Vagina (tissue), 2 donors: ENCODE results near the gene ADAMTS13. TPM values are rescaled to one million over a fixed set of nuclear protein-coding genes. Genes with fewer than 3 reads are reported as not detected.

Source experiments
- DNase-seq, 2 donors: peaks; one replicate each; pipeline ENCODE4 v3.0.0-alpha.2; 2017; ENCODE audit errors: extremely low spot score in 2 of 2
- H3K27ac ChIP-seq: fragments of 200-600 bp; sonication (generic); one replicate; pipeline ENCODE4 v1.5.1; 2019
- H3K27me3 ChIP-seq: fragments of 200-600 bp; sonication (generic); one replicate; pipeline ENCODE4 v1.5.1; 2019
- H3K36me3 ChIP-seq, 2 donors: fragments of 200-600 bp; sonication (generic); one replicate each; pipeline ENCODE4 v1.5.1; 2017 to 2019
- H3K4me1 ChIP-seq: fragments of 200-600 bp; sonication (generic); one replicate; pipeline ENCODE4 v1.5.1; 2019
- H3K4me3 ChIP-seq, 2 donors: fragments of 200-600 bp; sonication (generic); 1 replicate in 1 of 2; 2 replicates in 1 of 2; pipeline ENCODE4 v1.5.1; 2016 to 2019
- H3K9me3 ChIP-seq: fragments of 200-600 bp; sonication (generic); one replicate; pipeline ENCODE4 v1.5.1; 2019
- POLR2A ChIP-seq, 2 donors: fragments of 450-650 bp; IDR thresholded peaks; one replicate each; pipeline ENCODE4 v1.6.1; 2017; ENCODE audit warnings: antibody characterized with exemption in 2 of 2, mild to moderate bottlenecking in 2 of 2, moderate library complexity in 2 of 2
- POLR2AphosphoS5 ChIP-seq, 2 donors: sonication (generic); formaldehyde crosslinking; IDR thresholded peaks; one replicate each; pipeline ENCODE4 v1.9.0; 2017; ENCODE audit warnings: antibody characterized with exemption in 2 of 2, mild to moderate bottlenecking in 2 of 2, low read depth in 1 of 2; ENCODE audit not compliant: insufficient read depth in 1 of 2
- intact Hi-C: fragments of 100-400 bp; cut with DNase I; formaldehyde crosslinking; loops from one replicate; pipeline ENCODE4 v1.15.1; 2023
- total RNA-seq: library from RNA; depleted of rRNA; stranded (reverse); fragments of >200 nt; gene quantifications from one replicate; pipeline ENCODE4 v1.2.3, GENCODE V29; 2016
- TF ChIP-seq, protein P1 (sequence below), 3 experiments: fragments of 450-650 bp in 2 of 3; fragments of 200-600 bp in 1 of 3; sonication (generic) in 1 of 3; IDR thresholded peaks; one replicate each; pipeline ENCODE4 v1.5.1; 2017 to 2019; ENCODE audit warnings: antibody characterized with exemption in 3 of 3, mild to moderate bottlenecking in 2 of 3, moderate library complexity in 2 of 3

The ADAMTS13 gene
- total RNA-seq, 1 donor from 2014 or later, result 2.0 TPM

DNA sequence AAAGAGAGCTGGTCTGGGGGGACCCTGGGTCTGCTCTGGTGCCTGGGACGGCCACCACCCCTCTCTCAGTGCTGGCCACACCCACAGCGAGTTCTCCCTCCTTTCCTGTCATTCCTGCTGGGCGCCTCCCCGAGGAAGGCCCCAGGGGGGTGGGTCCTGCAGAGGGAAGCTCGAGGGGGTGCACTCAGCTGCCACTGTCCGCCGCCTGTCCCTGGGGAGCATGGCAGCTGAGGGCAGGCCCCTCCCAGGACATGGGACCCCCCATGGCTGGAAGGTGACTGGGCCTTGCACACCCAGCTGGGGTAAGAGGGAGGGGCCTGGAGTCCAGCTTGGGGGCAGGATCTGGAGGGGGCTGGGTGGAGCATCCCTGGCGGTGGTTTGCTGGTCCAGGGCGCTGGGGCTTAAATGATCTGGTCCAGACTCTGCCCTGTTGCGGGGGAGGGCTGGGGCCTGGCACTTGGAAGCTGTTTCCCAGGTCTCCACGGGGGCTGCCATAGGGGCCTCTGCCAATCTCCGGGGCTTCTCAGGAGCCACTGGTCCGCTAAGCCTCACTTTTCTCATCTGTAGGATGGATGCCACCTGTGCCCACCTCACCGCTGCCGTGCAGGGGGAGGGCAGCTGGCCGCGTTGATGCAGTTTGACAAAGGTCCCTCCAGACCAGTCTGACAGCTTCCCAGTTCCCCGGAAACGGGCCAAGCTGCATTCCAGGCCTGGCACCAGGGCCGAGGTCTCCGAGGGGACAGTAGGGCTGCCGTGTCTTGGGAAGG lies 62.7 kb downstream of the ADAMTS13 start:
- Histone ChIP-seq H3K9me3 (no peaks in the 10 kb centered on the region), H3K27me3 (no peaks in the 10 kb centered on the region), H3K27ac (no peak overlapping the region), H3K4me3 (no peak overlapping the region), H3K36me3 (no peaks in the 10 kb centered on the region), H3K4me1 (peaks cover 1% of the 10 kb centered on the region)
- no peak for DNase-seq
- intact Hi-C loops, result no loop called here
- no peak for TF ChIP-seq POLR2A (IDR thresholded peaks at IDR 0.05)
- TF ChIP-seq POLR2AphosphoS5 (IDR thresholded peaks at IDR 0.05; ENCODE audit: insufficient read depth in 1 of 2, low read depth in 1 of 2), result no peak
- TF ChIP-seq, protein P1, sequence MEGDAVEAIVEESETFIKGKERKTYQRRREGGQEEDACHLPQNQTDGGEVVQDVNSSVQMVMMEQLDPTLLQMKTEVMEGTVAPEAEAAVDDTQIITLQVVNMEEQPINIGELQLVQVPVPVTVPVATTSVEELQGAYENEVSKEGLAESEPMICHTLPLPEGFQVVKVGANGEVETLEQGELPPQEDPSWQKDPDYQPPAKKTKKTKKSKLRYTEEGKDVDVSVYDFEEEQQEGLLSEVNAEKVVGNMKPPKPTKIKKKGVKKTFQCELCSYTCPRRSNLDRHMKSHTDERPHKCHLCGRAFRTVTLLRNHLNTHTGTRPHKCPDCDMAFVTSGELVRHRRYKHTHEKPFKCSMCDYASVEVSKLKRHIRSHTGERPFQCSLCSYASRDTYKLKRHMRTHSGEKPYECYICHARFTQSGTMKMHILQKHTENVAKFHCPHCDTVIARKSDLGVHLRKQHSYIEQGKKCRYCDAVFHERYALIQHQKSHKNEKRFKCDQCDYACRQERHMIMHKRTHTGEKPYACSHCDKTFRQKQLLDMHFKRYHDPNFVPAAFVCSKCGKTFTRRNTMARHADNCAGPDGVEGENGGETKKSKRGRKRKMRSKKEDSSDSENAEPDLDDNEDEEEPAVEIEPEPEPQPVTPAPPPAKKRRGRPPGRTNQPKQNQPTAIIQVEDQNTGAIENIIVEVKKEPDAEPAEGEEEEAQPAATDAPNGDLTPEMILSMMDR (IDR thresholded peaks at IDR 0.05), result no peak

DNA sequence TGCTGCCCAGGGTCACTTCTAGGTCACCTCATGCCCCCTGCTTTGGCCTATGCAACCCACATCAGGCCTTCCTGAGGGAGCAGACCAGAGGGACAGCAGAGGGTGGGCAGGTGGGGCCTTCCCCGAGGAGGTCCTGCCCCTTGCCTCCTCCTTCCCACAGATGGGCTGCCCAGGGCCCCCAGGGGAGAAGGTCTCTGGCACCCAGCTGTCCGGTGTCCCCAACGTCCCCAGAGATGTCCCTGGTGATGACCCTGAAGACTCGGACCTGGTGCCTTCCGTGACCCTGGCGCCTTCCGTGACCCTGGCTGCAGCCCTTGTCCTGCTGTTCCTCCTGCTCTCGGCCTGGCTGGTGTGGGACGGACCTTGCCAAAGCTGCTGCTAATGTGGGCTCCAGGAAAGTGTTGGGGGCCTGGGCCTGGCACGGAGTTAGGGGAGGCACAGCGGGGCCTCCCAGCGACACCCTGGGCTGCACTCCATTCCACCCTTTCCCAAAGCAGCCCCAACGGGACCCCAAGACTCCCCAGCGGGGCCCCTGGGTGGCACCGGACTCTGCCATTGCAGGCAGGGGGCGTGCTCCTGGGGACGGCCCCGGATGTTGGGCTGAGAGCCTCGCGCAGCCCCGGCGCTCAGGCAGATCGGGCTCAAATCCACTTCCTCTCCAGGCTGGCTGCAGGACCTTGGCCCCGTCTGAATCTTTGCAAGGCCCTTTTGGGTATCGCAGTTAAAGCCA lies 63.5 kb downstream of the ADAMTS13 start:
- Histone ChIP-seq H3K27me3 (no peaks in the 10 kb centered on the region), H3K4me3 (no peak overlapping the region), H3K4me1 (no peaks in the 10 kb centered on the region), H3K36me3 (no peaks in the 10 kb centered on the region), H3K27ac (no peak overlapping the region), H3K9me3 (no peaks in the 10 kb centered on the region)
- no peak for DNase-seq
- intact Hi-C loops, result loop anchor here (1.0 to 2.0 kb wide), 2 partner anchors 74 to 297 kb away; no protein-coding TSS in a partner anchor
- TF ChIP-seq POLR2AphosphoS5 (IDR thresholded peaks at IDR 0.05; ENCODE audit: insufficient read depth in 1 of 2, low read depth in 1 of 2), result no peak
- TF ChIP-seq POLR2A (IDR thresholded peaks at IDR 0.05), result no peak
- TF ChIP-seq, protein P1 (IDR thresholded peaks at IDR 0.05), result no peak

GRCh38 chr9:133487331-133487725 lies 65.2 kb downstream of the ADAMTS13 start:
- intact Hi-C loops, result loop anchor here (2.0 kb wide), 1 partner anchor 299 kb away; no protein-coding TSS in a partner anchor
- H3K27me3 ChIP-seq, result no peaks in the 10 kb centered on the region

GRCh38 chr9:133488686-133489252 lies 66.6 kb downstream of the ADAMTS13 start:
- TF ChIP-seq POLR2A (IDR thresholded peaks at IDR 0.05), result no peak
- TF ChIP-seq, protein P1 (IDR thresholded peaks at IDR 0.05), result no peak
- TF ChIP-seq POLR2AphosphoS5 (IDR thresholded peaks at IDR 0.05; ENCODE audit: insufficient read depth in 1 of 2, low read depth in 1 of 2), result no peak
- H3K4me3 ChIP-seq, result no peak overlapping the region
- H3K36me3 ChIP-seq, result no peaks in the 10 kb centered on the region
- intact Hi-C loops, result no loop called here
- no peak overlapping the region for H3K27ac ChIP-seq
- peaks cover 11% of the 10 kb centered on the region for H3K4me1 ChIP-seq
- no peaks in the 10 kb centered on the region for H3K9me3 ChIP-seq
- no peaks in the 10 kb centered on the region for H3K27me3 ChIP-seq
- DNase-seq, result no peak

More at GRCh38 chr9:133487331-133487725, 65.2 kb downstream of the ADAMTS13 start:
- H3K4me3 ChIP-seq, result no peak overlapping the region
- H3K4me1 ChIP-seq, result peaks cover 9% of the 10 kb centered on the region
- no peaks in the 10 kb centered on the region for H3K9me3 ChIP-seq
- H3K36me3 ChIP-seq, result no peaks in the 10 kb centered on the region
- no peak for TF ChIP-seq POLR2A (IDR thresholded peaks at IDR 0.05)
- TF ChIP-seq POLR2AphosphoS5 (IDR thresholded peaks at IDR 0.05; ENCODE audit: insufficient read depth in 1 of 2, low read depth in 1 of 2), result no peak
- TF ChIP-seq, protein P1 (IDR thresholded peaks at IDR 0.05), result no peak
- no peak overlapping the region for H3K27ac ChIP-seq
- DNase-seq, result no peak
